Dedifferentiated amniotic fluid mesenchymal stem cell (primary cell): ENCODE results near the gene BCL2L2.

Experiments
- DNase-seq: peaks from one replicate; pipeline ENCODE4 v3.0.0-alpha.2; 2016; ENCODE audit errors: extremely low spot score

Gene BCL2L2

DNA sequence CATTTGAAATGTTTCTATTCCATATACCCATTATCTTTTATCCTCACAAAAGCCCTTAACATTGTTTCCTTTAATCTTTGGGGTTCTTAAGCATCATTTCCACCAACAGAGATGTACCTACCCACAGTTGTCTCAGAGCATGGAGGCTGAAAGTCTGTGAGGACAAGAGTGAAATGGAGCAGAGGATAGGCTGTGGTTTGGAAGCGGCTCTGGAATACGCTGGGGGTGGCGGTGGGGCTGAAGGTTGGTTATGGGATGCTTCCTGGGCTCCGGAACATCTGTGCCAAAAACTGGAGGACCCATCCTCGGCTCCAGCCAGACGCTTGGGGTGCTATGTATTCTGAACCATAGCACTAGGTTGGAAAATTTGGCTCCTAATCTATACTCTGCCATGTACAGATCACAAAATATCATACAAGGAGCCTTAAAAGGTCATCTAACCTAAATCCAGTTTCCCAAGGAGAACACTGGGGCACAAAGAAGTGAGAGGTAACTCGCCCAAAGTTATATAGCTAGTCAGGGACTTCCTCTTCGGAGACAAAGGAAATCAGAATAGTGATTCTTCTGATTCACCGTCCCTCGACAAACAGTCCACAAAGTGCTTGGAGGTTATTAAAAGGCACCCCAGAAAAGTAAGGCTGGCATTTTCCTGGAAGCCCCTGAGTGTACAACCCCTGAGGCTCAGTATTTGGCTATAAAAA, 6.5 kb upstream of the BCL2L2 start:
- DNase-seq: no peak

DNA sequence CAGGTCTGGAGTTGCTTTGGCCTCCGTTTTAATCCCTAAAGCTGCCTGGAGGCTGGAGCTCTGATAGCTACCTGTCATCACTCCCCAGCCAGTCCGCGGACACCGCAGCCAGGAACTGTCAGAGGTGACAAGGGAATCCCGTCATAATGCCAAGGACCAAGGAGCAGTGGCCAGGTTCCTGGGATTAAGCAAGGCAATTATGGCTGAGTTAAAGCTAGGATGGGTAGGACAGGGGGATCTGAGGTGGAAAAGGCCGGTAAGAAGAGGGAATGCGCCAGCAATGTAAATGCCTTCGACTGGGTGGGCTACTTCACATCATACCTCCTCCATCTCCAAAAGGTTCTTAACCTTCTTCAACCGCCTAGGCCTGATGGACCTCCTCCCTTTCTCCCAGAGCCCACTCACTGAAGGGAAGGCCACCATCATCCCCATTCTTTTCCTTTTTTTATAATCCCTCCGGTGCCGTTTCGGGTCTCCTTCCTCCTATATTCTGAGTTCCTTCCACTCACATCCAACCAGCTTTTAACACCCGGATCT, 5.9 kb upstream of the BCL2L2 start:
- DNase-seq: peak; percentile 22

DNA sequence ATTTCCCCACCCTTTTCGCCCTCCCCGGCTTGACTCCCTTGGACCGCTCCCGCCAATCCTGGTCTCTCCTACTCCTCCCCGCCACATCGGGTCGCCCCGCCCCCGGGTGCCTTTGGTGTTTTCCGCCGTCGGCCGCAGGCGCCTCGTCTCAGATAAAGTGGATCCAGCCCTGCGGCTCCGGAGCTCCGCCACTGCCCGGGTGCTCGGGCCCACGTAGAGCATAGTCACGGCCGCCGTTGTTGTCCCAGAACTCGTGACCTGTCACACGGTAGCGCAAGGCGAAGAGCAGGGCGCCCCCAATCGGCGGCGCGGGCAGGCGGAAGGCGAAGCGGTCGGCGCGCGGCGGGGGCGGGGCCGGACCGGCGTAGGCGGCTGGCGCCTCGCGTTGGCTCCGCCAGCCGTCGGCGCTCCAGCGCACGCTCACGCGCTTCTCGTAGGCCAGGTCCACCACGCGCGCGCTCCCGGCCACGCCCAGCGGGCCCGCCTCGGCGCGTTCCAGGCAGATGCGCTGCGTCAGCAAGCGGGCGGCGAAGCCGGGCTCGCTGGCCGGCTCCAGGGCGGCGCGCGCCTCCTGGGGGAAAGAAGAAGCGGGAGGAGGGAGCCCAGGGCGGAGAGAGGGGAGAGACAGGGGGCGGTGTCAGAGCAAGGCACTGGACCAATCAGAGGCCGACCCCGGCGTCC, 5.2 kb upstream of the BCL2L2 start:
- peak; percentile 97 for DNase-seq

DNA sequence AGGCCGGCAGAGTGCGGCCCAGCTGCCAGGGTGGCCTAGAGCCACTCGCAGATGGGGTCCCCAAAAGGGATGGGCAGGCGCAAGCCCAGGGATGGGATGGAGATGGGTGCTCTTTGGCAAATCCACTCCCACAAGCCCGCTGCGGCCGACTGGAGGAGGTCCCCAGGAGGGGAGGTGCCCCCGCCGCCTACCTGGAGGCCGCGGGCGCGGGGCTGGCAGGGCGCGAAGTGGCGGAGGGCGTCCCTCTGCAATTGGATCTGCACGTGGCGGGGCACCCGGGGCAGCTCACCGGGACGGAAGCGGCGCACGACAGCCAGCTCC, 4.7 kb upstream of the BCL2L2 start:
- DNase-seq: no peak

DNA sequence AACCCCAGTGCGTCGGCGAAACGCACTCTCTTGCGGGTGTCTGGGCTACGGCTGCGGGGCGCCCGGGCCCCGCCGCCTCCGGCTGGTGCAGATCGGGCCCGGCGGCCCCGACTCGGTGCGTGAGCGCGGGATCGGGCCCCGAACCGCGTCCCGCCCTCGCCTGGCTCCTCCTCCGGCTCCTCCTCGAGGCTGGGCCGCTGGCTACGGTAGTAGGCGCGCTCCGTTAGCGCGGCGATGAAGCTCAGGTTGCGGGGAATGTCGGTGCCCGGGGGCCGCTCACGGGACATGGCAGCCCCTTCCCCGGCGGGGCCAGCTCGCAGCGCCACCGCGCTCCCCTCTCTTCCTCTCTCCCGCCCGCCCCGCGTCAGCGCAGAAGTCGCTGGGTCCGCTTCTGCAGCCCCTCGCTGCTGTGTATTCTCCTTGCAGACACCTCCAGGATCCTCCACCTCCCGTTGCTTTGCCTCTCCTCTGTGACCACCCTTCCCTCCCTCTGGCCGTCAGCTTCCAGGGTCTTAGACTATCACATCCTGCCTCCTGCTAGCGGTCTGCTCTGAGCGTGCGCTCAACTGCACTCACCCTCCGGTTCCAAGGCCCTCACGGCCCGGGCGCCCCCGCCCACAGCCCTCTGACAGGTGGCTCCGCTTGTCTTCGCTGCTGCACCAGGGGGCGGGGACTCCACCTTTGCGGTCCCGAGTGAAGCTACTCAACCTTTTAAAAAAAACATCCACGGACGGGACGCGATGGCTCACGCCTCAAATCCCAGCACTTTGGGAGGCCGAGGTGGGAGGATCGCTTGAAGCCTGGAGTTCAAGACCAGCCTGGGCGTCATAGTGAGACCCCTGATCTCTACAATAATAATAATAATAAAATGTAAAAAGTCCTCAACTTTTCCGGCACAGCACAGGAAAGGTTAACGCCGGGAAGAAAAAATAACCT, 4.1 kb upstream of the BCL2L2 start, which contains the start of gene PPP1R3E:
Gene PPP1R3E, minus strand, starts transcription at position 570 of the 936 bp plus-strand sequence. Its CDS starts 283 bp downstream, at position 287.
- no peak for DNase-seq

DNA sequence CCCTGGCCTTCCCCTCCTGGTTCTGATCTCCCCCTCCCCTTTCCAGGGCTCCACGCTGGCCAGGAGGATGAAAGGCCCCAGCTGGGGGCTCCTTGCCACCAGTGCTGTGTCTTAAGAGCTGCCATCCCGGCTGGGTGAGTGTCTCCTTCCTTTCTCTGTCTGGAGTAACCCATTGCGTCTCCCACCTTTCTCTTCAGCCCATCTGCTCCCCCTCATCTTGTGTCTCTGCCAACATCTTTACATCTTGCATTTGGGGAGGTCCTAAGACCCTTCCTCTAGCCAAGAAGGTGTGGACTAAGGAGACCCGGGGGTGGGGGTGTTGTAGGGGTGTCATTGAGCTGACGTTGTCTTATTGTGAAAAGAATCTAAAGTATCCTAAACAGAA, 505 bp downstream of the BCL2L2 start:
- no peak for DNase-seq

DNA sequence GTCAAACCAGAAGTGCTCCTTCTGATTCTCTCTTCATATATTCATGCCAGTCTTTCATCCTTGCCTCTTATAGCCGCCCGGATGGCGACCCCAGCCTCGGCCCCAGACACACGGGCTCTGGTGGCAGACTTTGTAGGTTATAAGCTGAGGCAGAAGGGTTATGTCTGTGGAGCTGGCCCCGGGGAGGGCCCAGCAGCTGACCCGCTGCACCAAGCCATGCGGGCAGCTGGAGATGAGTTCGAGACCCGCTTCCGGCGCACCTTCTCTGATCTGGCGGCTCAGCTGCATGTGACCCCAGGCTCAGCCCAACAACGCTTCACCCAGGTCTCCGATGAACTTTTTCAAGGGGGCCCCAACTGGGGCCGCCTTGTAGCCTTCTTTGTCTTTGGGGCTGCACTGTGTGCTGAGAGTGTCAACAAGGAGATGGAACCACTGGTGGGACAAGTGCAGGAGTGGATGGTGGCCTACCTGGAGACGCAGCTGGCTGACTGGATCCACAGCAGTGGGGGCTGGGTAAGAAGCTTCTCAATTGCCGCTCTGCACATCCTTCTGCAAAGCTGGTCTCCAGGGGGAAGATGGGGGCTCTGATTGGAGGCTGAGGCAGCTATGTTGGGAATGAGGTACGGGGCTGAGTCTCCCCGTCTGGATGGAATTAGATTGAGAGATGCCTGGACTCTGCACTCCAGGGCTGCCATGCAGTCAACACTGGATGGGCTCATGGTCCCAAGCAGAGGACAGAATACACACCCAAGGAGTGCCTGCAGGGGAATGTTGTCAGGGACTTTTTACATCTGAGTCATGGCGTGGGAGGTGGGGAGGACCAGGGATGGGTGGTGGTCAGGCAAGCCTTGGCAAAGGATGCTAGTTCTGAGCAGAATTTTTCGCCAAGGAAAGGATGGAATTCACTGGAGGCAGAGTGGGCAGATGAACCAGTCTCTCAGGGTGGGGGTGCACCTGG, 1.3 kb downstream of the BCL2L2 start:
- no peak for DNase-seq

DNA sequence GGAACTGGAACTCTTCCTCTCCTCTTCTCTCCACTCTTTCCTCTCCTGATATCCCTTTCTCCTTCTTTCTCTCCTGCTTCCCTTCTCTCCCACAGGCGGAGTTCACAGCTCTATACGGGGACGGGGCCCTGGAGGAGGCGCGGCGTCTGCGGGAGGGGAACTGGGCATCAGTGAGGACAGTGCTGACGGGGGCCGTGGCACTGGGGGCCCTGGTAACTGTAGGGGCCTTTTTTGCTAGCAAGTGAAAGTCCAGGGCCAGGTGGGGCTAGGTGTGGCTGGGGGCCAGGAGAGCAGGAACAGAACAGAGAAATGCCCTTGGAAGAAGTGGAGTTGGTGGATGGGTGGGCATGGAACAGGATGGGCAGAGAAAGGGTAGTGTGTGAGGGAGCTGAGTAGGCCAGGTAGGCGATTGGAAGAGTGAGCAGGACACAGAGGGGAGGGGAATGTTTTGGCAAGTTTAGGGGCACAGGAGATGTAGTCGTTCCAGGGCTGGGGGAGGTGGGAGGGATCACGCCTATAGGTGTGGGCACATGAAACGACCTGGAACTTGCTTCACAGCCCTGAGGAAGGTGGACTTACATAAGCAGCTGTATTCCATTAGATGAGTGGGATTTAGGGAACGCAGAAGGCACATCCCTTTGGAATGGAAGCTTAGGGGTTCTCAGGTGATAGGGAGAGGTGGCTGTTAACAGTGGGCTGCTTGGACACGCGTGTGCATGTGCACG, 2.2 kb downstream of the BCL2L2 start:
- DNase-seq: no peak

DNA sequence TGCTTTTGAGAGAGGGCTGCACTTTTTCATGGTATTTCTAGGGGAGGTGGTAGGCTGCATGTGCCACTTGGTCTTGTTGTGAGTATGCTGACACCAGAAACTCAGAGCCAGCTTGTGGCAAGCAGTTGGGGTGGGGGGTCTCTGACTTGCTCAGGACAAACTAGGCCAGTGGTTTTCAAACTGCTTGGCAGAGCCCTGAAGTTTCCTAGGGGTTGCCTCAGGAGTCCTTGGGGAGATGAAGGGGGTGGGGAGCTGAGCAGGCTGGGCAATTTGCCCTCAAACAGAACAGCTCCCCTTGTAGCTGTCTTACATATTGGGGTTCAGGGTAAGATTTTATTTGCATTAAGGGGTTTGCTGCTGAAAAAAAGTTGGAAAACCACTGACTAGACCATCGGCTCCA, 3.9 kb downstream of the BCL2L2 start:
- no peak for DNase-seq

DNA sequence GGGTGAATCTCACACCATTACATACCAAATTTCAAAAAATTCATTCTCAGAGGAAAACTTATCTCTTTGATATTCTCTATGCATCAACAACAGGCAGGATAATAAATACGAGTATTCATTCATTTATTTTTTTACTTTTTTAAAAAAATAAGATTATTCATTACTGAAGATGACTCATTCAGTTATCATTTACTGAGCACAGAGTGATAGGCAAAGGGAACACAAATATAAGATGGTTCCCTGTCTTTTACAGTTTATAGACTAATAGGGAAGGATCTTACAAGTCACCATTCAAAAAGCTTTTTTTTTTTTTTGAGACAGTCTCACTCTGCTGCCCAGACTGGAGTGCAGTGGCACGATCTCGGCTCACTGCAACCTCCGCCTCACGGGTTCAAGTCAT, 9.7 kb downstream of the BCL2L2 start:
- no peak for DNase-seq

DNA sequence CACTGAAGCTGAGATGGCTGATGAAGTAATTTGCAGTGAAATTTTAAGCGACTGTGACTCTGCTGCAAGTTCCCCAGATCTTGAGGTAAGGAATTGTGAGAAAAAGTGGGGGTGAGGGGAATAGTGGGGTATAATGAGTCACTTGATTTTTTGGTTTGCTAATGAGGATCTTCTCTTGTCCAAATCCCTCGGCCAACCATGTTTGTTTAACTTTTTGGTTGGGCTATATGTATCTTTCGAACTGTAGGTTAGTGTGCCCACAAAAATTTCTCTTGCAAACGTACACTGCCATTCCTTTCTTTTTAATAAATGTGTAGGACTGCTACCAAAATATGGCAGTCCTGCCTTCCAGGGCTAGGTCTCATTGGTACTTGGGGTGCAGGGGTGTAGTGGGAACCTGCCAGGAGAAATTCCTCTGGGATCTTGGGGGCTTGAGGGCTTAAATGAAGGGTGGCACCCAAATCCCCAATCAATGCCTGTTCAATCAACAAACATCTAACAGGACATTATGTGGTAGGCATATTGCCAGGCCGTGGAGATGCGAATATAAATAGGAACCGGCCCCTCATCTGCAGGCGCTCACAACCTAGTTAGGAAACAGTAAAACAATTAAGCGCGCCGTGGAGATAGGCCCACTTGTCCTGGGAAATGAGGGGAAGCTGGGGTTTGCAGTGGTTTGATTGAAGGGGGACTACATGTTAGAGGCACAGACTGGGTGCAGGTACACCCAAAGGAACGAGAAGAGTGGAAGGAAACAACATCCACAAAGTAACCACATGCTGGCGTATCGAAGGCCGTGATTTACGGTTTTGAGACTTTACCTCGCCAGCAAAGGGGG, 13.3 kb downstream of the BCL2L2 start:
- no peak for DNase-seq

DNA sequence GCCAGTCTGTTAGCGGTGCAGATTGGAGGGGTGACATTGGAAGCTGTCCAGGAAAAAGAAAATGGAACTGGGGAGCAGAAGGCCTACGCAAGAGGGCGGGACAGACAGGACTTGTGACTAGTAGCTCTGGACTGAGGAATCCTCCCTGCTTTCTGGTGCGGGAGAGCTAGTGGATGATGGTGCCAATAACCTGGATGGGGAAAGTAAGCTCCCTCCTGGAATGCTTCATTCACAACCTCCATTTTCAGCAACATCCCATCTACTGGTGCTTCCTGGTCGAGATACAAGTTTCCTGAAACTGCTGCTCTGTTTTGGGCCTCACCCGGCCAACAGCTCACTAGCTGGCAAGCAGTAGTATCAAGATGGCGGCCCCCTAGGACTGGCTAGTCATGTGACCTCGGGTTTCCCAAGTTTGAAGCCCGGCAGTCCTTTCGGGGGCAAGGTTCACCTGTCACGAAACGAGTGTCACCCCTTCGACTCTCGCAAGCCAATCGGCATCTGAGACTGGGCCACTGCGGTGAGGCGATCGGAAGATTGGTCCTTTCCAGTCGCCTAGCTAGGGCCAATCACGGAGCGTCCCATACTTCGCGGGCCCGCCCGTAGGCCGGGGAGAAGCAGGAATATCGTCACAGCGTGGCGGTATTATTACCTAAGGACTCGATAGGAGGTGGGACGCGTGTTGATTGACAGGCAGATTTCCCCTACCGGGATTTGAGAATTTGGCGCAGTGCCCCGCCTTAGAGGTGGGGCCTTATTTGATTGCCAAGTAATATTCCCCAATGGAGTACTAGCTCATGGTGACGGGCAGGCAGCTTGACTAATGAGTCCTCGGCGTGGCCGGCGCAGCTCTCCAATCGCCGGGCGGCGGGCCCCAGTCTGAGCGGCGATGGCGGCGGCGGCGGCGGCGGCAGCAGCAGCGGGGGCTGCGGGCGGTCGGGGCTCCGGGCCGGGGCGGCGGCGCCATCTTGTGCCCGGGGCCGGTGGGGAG, 14.2 kb downstream of the BCL2L2 start, which contains the start of gene PABPN1:
Gene PABPN1, plus strand, starts transcription at position 874 of the 988 bp plus-strand sequence. Its CDS starts 13 bp downstream, at position 887.
- DNase-seq: peak; percentile 100

DNA sequence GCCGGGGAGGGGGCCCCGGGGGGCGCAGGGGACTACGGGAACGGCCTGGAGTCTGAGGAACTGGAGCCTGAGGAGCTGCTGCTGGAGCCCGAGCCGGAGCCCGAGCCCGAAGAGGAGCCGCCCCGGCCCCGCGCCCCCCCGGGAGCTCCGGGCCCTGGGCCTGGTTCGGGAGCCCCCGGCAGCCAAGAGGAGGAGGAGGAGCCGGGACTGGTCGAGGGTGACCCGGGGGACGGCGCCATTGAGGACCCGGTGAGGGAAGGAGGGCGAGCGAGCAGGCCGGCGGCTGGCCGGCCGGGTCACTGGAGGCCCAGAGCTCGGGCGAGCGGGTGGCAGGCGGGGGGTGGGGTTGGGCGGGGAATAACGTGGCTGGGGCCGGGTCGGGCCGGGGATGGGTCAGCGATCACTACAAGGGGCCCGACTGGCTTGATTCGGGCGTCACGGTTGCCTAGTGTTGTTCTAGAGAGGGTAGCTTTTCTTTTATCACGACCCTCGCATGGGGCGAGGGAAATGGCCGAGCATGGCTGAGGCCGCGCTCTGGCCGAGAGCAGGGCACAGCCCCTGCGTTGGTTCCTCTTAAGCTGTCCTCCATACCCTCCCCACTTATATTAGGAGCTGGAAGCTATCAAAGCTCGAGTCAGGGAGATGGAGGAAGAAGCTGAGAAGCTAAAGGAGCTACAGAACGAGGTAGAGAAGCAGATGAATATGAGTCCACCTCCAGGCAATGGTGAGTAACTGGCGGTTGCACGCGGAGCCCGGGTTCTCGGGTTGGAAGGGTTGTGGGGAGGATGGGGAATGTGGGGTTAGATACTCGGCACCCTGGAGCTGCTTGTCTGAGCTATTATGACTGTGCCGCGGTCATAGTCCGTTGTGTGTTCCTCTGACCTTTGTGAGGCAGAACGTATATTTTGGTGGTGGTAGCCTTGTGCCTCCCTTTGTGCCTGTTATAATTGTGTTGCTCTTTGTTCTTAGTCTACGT, 15.2 kb downstream of the BCL2L2 start:
- DNase-seq: peak; percentile 31

DNA sequence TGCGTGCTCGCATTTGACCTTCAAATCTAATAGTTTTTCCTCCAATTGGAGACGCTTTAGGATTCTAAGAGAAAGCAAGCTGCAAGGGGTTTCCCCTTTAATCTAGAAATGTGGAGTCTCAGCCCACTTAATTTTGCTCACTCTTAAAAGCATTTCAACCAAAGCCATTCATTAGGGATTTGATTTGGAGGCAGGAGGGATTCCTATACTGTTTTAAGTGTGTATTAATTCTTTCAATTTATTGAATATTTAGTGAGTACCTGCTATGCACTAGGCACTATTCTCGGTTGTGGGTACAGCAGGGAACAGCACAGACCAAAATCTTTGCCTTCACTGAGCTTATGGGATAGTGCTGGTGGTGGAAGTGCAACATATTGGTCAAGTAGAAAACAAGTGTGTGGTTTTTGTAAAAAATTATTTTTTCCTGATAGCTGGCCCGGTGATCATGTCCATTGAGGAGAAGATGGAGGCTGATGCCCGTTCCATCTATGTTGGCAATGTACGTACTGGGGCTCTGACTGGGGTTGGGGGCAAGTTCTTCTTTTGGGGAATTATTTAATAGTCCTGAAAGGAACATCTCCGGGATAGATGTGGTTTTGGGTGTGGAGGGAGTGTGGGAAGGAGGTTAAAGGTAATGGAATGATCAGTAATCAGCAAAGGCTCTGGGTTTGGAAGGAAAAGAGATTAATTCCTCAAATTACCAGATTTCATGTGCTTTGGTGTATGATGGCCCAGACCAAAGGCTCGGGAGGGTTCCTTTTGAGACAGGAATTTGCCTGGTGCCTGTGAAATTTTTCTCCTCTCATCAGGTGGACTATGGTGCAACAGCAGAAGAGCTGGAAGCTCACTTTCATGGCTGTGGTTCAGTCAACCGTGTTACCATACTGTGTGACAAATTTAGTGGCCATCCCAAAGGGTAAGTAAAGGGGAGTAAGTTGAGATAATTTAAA, 16.2 kb downstream of the BCL2L2 start:
- no peak for DNase-seq

DNA sequence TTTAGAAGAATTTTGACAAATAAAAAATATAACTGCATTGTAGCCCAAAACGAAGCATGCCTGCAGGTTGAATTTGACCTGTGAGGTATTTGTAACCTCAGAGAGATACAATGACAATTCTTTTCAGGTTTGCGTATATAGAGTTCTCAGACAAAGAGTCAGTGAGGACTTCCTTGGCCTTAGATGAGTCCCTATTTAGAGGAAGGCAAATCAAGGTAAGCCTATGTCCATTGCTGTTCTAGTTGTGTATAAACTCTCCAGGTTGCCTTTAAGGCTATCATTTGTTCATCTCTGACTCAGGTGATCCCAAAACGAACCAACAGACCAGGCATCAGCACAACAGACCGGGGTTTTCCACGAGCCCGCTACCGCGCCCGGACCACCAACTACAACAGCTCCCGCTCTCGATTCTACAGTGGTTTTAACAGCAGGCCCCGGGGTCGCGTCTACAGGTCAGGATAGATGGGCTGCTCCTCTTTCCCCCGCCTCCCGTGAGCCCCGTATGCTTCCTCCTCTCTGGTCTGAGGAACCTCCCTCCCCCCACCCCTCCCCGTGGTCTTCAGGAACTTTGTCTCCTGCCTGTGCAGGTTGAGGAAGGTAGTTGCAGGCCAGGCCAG, 17.3 kb downstream of the BCL2L2 start:
- no peak for DNase-seq
